Measurements from ENCODE around the gene PPP1R2B. TPM values are rescaled to one million over a fixed set of nuclear protein-coding genes. Genes with fewer than 3 reads are reported as not detected.

PPP1R2B gene
- total RNA-seq, 1 donor from 2014 or later = not detected

DNA sequence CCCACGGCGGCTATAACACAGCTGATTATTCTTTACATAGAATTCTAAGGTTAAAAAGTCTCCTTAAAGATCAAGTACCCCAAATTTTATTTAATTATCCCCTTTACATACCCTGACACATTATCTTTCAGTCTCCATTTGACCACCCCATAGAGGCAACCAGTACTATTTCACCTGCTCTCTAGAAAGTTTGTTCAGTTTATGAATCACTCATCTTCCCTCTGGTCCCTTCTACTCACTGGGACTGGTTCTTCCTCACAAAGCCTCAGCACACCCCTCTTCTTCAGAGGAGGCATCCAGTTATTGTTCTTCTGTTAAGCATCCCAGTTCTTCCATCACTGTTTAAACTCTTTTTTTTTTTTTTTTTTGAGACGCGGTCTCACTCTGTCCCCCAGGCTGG lies 42.8 kb downstream of the PPP1R2B start:
- ATAC-seq = no peak
- intact Hi-C loops (cut with DNase I) = no loop called here
- H3K4me1 ChIP-seq = no peaks in the 10 kb centered on the region

DNA sequence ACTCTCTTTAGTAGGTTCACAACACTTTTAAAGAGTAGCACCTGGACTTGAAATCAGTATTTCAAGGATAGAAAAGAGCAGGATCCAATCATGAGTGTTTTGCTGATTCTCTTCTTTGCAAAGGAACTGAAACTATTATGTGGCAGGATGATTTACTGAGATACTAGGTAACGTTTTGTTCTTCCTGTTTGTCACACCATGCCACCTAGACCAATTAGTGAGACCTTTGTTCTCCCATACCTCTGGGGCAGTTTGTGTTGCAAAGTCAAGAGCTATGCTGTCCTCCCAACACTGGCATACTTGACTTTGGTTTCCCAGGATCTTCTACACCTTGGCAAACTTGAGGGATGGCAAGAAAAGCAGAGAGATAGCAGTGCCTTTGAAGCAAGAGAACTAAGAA lies 43.4 kb downstream of the PPP1R2B start:
- Histone ChIP-seq H3K27ac (no peak overlapping the region), H3K36me3 (no peaks in the 10 kb centered on the region), H3K4me3 (no peak overlapping the region), H3K4me1 (no peaks in the 10 kb centered on the region), H3K9me3 (no peaks in the 10 kb centered on the region), H3K27me3 (ENCODE audit: low read depth) (no peaks in the 10 kb centered on the region)
- TF ChIP-seq, protein P1, sequence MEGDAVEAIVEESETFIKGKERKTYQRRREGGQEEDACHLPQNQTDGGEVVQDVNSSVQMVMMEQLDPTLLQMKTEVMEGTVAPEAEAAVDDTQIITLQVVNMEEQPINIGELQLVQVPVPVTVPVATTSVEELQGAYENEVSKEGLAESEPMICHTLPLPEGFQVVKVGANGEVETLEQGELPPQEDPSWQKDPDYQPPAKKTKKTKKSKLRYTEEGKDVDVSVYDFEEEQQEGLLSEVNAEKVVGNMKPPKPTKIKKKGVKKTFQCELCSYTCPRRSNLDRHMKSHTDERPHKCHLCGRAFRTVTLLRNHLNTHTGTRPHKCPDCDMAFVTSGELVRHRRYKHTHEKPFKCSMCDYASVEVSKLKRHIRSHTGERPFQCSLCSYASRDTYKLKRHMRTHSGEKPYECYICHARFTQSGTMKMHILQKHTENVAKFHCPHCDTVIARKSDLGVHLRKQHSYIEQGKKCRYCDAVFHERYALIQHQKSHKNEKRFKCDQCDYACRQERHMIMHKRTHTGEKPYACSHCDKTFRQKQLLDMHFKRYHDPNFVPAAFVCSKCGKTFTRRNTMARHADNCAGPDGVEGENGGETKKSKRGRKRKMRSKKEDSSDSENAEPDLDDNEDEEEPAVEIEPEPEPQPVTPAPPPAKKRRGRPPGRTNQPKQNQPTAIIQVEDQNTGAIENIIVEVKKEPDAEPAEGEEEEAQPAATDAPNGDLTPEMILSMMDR (IDR thresholded peaks at IDR 0.05) = no peak
- intact Hi-C loops (cut with DNase I) = no loop called here
- no peak for DNase-seq
- no peak for ATAC-seq

More for the DNA sequence above, 42.8 kb downstream of the PPP1R2B start:
- Histone ChIP-seq H3K4me3 (no peak overlapping the region), H3K27ac (no peak overlapping the region), H3K36me3 (no peaks in the 10 kb centered on the region), H3K27me3 (ENCODE audit: low read depth) (no peaks in the 10 kb centered on the region), H3K9me3 (no peaks in the 10 kb centered on the region)
- DNase-seq = no peak
- TF ChIP-seq, protein P1 (IDR thresholded peaks at IDR 0.05) = no peak

DNA sequence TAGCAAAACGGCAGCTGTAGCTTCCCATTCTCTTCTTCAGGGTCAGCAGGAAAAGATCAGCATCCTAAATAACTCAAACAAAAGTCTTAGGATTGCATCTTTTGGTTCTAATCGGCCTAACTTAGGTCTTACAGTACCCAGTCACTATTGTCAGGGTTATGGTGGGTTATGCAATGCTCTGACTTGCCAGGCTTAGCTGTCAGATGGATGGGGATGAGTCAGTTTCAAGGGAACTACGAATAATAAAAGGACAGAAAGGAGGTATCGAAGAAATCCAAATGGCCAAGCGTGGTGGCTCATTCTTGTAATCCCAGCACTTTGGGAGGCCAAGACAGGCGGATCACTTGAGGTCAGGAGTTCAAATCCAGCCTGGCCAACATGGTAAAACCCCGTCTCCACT lies 46.5 kb downstream of the PPP1R2B start:
- TF ChIP-seq, protein P1 (IDR thresholded peaks at IDR 0.05) = no peak
- intact Hi-C loops (cut with DNase I) = no loop called here
- H3K9me3 ChIP-seq = no peaks in the 10 kb centered on the region
- no peak for DNase-seq
- H3K27me3 ChIP-seq (ENCODE audit: low read depth) = no peaks in the 10 kb centered on the region
- no peaks in the 10 kb centered on the region for H3K36me3 ChIP-seq
- ATAC-seq = no peak
- no peaks in the 10 kb centered on the region for H3K4me1 ChIP-seq
- H3K27ac ChIP-seq = no peak overlapping the region
- no peak overlapping the region for H3K4me3 ChIP-seq

Other genes with a start within 250 kb of the PPP1R2B start
- not detected for gene TIMD4, start 112.9 kb downstream of the PPP1R2B start, total RNA-seq
- gene HAVCR1, start 208.8 kb downstream of the PPP1R2B start, total RNA-seq = not detected